Activated CD4-positive, alpha-beta T cell treated with anti-CD3 and anti-CD28 coated beads, Interleukin-2, amount 10 ng/mL, durations not matched to agents 24 days and 14 days (primary cell): Measurements from ENCODE around the gene TSPO. TPM values are rescaled to one million over a fixed set of nuclear protein-coding genes. Genes with fewer than 3 reads are reported as not detected.
"Not testable (repeated sequence)": the region's sequence is repeated elsewhere in the genome, so short reads cannot be mapped to it uniquely, and the experiment has no call there.

Experiments used
- DNase-seq: peaks from one replicate; pipeline ENCODE4 v3.0.0; 2022
- H3K27ac Mint-ChIP-seq: one replicate; pipeline ENCODE4 v1.8.0; 2022; ENCODE audit warnings: mild to moderate bottlenecking, mixed read lengths
- H3K27me3 Mint-ChIP-seq: one replicate; pipeline ENCODE4 v1.8.0; 2022; ENCODE audit warnings: mixed read lengths
- H3K36me3 Mint-ChIP-seq: one replicate; pipeline ENCODE4 v1.8.0; 2022; ENCODE audit warnings: low read depth, mild to moderate bottlenecking, mixed read lengths
- H3K4me1 Mint-ChIP-seq: one replicate; pipeline ENCODE4 v1.8.0; 2021; ENCODE audit warnings: mixed read lengths
- H3K4me3 Mint-ChIP-seq: one replicate; pipeline ENCODE4 v1.8.0; 2022; ENCODE audit warnings: mild to moderate bottlenecking, moderate library complexity, mixed read lengths
- H3K9me3 Mint-ChIP-seq: one replicate; pipeline ENCODE4 v1.8.0; 2021; ENCODE audit warnings: mixed read lengths
- intact Hi-C: fragments of 100-400 bp; cut with micrococcal nuclease; formaldehyde crosslinking; loops from one replicate; pipeline ENCODE4 v1.15.1; 2023
- total RNA-seq: library from RNA; stranded (reverse); gene quantifications from 2 replicates; pipeline ENCODE4 v1.2.3, GENCODE V29; 2022

TSPO gene
- total RNA-seq, 1 donor from 2014 or later, result 138 TPM

DNA sequence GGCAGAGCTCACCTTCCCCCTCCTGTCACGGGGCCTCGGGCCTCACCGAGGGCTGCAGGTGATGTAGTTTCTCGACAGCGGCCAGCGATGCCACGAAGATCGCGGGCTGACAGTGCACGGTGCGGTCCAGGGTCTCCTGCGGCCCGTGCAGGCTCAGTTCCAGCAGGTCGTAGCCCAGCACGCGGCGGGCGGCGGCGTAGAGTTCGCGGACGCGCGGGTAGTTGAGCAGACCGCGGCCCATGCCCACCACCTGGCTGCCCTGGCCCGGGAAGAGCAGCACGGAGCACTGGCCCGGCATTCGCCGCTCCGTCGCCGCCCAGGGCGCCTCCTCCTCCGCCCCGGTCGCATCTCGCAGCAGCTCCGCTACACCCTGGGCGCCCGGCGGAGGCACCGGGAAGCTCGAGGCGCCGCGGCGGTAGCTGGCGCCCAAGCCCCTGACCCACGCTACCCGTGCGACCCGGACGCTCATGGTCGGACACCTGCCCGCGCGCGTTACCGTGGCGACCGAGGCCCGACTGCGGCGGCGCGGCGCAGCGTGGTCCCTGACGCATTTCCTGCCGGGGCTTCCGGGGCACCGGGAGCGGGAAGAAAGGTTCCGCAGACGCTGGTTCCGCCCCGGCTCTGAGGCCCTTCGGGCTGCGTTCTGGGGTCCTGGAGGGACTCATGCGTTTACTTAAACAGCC, 8.3 kb upstream of the TSPO start, which contains the start of gene MCAT:
Gene MCAT, minus strand, starts transcription at position 519 of the 683 bp plus-strand sequence. Its CDS starts 50 bp downstream, at position 469.
- H3K27me3 Mint-ChIP-seq, result no peaks in the 10 kb centered on the region
- H3K9me3 Mint-ChIP-seq, result no peaks in the 10 kb centered on the region
- H3K4me3 Mint-ChIP-seq, result peak within 1 kb of the TSS; percentile 90
- peaks cover 21% of the 10 kb centered on the region for H3K36me3 Mint-ChIP-seq
- H3K27ac Mint-ChIP-seq, result peak within 1 kb of the TSS; percentile 95
- intact Hi-C loops, result loop anchor here (1.0 to 5.0 kb wide), 3 partner anchors 9 to 531 kb away; partner anchors contain the start of genes POLDIP3 and TTLL12
- DNase-seq, result peak; percentile 97
- H3K4me1 Mint-ChIP-seq, result peaks cover 24% of the 10 kb centered on the region

DNA sequence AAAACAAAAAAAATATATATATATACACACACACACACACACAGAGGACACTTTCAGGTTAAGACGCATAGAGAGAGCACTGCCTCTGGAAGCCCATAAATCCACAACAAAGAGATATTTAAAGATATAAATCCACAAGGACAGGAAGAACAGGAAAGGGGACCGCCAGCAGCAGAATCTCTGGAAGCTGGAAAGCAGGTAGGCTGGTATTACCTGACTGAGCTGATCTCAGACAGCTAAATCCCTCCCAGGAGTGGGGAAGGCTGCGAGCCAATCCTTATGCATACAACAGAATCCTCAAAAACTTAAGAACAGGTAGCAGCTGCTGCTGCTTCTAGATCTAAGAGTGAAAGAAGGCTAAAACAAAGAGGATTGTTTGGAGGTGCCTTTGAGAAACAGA, 6.4 kb upstream of the TSPO start:
- Mint-ChIP-seq H3K4me3 (no peak overlapping the region), H3K27ac (no peak overlapping the region), H3K27me3 (no peaks in the 10 kb centered on the region), H3K36me3 (peaks cover 12% of the 10 kb centered on the region), H3K4me1 (peaks cover 31% of the 10 kb centered on the region), H3K9me3 (no peaks in the 10 kb centered on the region)
- DNase-seq, result no peak
- intact Hi-C loops, result loop anchor here (5.0 kb wide), 1 partner anchor 533 kb away; the partner anchor contains the start of gene POLDIP3

GRCh38 chr22:43145371-43145770, 6.0 kb upstream of the TSPO start:
- peaks cover 31% of the 10 kb centered on the region for H3K4me1 Mint-ChIP-seq
- H3K27ac Mint-ChIP-seq, H3K9me3 Mint-ChIP-seq, DNase-seq, H3K4me3 Mint-ChIP-seq, H3K27me3 Mint-ChIP-seq, H3K36me3 Mint-ChIP-seq, intact Hi-C loops: not testable (repeated sequence)

- peaks cover 33% of the 10 kb centered on the region for H3K4me1 Mint-ChIP-seq
- H3K27me3 Mint-ChIP-seq, H3K36me3 Mint-ChIP-seq, intact Hi-C loops, H3K4me3 Mint-ChIP-seq, H3K27ac Mint-ChIP-seq, H3K9me3 Mint-ChIP-seq, DNase-seq: not testable (repeated sequence)
These were observed 5.0 kb upstream of the TSPO start for GRCh38 chr22:43146332-43146731.

DNA sequence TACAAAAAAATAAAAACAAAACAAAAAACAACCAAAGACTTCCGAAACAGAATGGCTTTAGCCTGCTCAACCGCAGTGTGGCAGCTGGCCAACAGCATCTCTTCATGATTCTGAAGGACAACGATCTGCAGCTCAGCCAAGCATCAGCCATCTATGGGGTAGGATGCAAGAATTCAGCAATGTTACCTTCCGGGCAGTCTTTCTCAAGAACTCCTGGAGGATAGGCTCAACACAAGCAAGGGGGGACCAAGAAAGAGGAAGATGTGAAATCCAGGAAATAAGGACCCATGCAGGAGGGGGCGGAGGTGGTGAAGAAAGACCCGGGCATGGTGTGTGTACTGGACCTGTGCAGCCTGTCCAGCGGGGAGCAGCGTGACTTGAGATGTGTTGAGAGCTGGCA, 3.5 kb upstream of the TSPO start:
- Mint-ChIP-seq H3K27me3 (no peaks in the 10 kb centered on the region), H3K27ac (peak overlapping the region; percentile 61), H3K4me3 (peak overlapping the region; percentile 72), H3K9me3 (no peaks in the 10 kb centered on the region), H3K36me3 (peaks cover 3% of the 10 kb centered on the region), H3K4me1 (peaks cover 29% of the 10 kb centered on the region)
- intact Hi-C loops, result no loop called here
- no peak for DNase-seq

DNA sequence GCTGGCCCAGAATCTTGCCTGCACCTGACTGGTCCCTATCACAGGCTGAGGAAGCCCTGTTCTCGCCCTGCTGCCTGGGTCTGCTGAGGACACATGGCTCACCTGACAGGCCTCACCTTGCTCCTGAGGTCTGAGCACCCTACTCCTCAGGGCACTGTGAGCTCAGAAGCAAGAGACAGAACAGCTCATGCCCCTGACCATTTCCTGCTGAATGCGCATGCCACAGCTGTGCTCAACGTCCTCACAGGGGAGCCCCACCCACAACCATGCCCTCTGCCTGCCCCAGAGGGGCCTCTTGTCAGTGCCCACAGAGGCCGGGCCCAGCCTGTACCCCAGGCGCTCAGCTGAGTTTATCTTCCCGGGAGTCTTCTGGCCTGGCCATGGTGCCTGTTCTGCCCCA, 2.8 kb upstream of the TSPO start:
- H3K4me3 Mint-ChIP-seq, result peak overlapping the region; percentile 58
- peak overlapping the region; percentile 56 for H3K27ac Mint-ChIP-seq
- peaks cover 4% of the 10 kb centered on the region for H3K36me3 Mint-ChIP-seq
- H3K9me3 Mint-ChIP-seq, result no peaks in the 10 kb centered on the region
- H3K4me1 Mint-ChIP-seq, result peaks cover 29% of the 10 kb centered on the region
- no peaks in the 10 kb centered on the region for H3K27me3 Mint-ChIP-seq
- intact Hi-C loops, result no loop called here
- peak; percentile 67 for DNase-seq

GRCh38 chr22:43150731-43151206, 590 bp upstream of the TSPO start:
- Mint-ChIP-seq H3K9me3 (no peaks in the 10 kb centered on the region), H3K36me3 (peaks cover 4% of the 10 kb centered on the region), H3K27ac (peak overlapping the region; percentile 90), H3K4me3 (peak overlapping the region; percentile 97), H3K27me3 (no peaks in the 10 kb centered on the region), H3K4me1 (peaks cover 28% of the 10 kb centered on the region)
- no peak for DNase-seq
- intact Hi-C loops, result loop anchor here (2.0 kb wide), 1 partner anchor 36 kb away; the partner anchor contains the start of gene TTLL12

DNA sequence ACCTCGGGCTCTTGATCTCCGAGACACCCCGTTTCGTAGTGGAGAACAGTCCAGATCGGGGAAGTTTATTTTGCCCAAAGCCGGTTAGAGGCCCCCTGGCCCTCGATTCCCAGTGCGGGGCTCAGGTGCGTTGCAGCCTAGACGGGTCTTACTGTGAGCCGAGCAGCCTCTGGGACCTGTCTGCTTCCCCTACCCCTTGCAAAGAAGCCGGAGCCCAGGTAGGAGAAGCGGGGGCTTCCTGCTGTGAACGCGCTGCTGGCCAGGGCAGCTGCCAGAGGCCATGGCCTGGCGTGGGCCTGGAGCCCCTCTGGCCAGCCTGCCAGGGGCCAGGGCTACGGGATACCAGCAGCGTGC, 621 bp downstream of the TSPO start:
- no peak for DNase-seq
- intact Hi-C loops, result loop anchor here (1.0 kb wide), 1 partner anchor 9 kb away; the partner anchor contains the start of gene MCAT
- H3K4me3 Mint-ChIP-seq, result peak overlapping the region; percentile 97
- H3K4me1 Mint-ChIP-seq, result peaks cover 30% of the 10 kb centered on the region
- peak overlapping the region; percentile 78 for H3K27ac Mint-ChIP-seq
- peaks cover 4% of the 10 kb centered on the region for H3K36me3 Mint-ChIP-seq
- no peaks in the 10 kb centered on the region for H3K27me3 Mint-ChIP-seq
- no peaks in the 10 kb centered on the region for H3K9me3 Mint-ChIP-seq

GRCh38 chr22:43152357-43153071, 1.2 kb downstream of the TSPO start:
- H3K4me1 Mint-ChIP-seq, result peaks cover 26% of the 10 kb centered on the region
- peak; percentile 87 for DNase-seq
- peak overlapping the region; percentile 97 for H3K4me3 Mint-ChIP-seq
- intact Hi-C loops, result loop anchor here (1.0 kb wide), 1 partner anchor 9 kb away; the partner anchor contains the start of gene MCAT
- no peaks in the 10 kb centered on the region for H3K27me3 Mint-ChIP-seq
- no peaks in the 10 kb centered on the region for H3K9me3 Mint-ChIP-seq
- peaks cover 4% of the 10 kb centered on the region for H3K36me3 Mint-ChIP-seq
- H3K27ac Mint-ChIP-seq, result peak overlapping the region; percentile 78

DNA sequence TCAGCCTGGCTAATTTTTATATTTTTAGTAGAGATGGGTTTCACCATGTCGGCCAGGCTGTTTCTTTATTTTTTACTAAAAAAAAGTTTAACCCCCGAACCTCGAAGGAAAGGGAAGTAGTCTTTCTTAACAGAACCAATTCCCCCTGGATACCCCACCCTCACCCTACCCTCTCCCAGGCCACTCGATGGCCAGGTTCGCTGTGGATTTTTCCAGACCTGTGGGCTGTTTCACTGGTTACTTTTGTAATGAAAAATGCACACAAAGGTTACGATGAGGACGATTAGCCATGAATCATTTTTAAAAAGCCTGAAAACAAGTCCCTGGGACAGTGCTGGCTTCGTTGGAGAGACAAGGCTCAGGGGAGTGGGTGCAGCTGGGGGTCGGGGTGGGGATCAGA, 2.5 kb downstream of the TSPO start:
- Mint-ChIP-seq H3K4me3 (no peak overlapping the region), H3K4me1 (peaks cover 14% of the 10 kb centered on the region), H3K27ac (no peak overlapping the region), H3K9me3 (no peaks in the 10 kb centered on the region), H3K27me3 (no peaks in the 10 kb centered on the region), H3K36me3 (peaks cover 4% of the 10 kb centered on the region)
- DNase-seq, result no peak
- intact Hi-C loops, result no loop called here

DNA sequence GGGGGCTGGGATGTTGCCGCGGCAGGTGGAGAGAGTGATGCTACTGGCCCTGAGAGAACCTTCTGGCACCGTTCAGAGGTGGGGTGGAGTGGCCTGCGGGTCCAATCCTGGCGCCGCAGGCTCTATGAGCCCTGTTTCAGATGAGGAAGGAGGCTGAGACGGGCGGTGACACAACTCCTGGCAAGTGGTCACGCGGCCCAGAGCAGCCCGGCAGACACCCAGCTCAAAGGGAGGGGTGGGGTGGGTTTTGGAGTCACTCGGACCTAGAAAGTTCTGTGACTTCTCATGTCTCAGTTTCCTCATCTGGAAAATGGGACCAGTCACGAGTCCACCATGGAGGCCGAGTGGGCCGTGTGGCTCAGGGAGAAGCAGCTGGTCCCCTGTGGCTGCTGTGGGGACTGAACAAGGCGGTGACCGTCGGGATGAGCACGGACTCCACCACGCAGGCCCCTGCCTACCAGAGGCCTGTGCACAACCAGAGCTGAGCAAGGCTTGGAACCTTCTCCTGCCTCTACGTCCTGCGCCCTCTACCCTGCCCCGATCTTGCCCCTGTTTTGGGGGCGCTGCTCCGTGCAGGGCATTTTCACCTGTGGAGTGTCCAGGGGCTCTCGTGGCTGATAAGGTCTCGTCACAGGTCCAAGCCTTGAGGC, 3.7 kb downstream of the TSPO start:
- Mint-ChIP-seq H3K27ac (no peak overlapping the region), H3K4me3 (no peak overlapping the region), H3K36me3 (peaks cover 4% of the 10 kb centered on the region), H3K9me3 (no peaks in the 10 kb centered on the region), H3K27me3 (no peaks in the 10 kb centered on the region), H3K4me1 (peaks cover 13% of the 10 kb centered on the region)
- intact Hi-C loops, result no loop called here
- DNase-seq, result no peak

DNA sequence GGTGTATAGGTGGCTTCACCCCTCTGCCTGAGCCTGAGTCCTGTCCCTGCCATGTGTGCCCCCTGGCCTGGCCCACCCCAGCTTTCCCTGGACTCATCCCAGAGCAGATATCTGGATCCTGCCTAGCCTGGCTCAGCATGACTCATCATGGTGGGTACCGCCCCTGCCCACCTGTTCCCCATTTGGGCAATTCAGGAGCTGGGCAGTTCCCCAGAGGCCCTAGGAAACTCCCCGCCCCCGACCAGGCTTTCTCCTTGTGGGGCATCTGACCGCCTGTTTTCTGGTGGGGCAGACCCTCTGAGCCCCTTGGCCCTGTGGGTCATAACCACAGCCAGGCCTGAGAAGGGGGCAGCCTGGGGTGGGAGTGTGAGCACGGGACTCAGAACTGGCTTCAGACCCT, 4.4 kb downstream of the TSPO start:
- Mint-ChIP-seq H3K27ac (no peak overlapping the region), H3K4me3 (no peak overlapping the region), H3K36me3 (peaks cover 4% of the 10 kb centered on the region), H3K9me3 (no peaks in the 10 kb centered on the region), H3K4me1 (peaks cover 12% of the 10 kb centered on the region), H3K27me3 (no peaks in the 10 kb centered on the region)
- DNase-seq, result no peak
- intact Hi-C loops, result no loop called here

DNA sequence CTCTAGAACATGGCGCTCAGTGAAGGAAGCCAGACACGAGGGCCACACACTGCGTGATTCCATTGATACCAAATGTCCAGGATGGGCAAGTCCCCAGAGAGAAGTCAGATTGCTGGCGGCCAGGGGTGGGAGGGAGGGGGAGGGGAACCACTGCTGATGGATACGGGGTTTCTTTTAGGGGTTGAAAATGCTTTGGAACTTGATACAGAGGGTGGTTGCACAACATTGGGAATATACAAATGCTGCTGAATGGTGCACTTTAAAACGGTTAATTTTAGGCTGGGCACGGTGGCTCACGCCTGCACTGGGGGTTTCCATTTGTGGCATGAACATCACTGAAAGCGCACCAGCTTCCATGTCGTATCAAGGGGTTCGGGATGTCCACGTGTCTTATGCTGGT, 5.1 kb downstream of the TSPO start:
- H3K4me1 Mint-ChIP-seq, result peaks cover 9% of the 10 kb centered on the region
- no peaks in the 10 kb centered on the region for H3K9me3 Mint-ChIP-seq
- H3K27ac Mint-ChIP-seq, result no peak overlapping the region
- peaks cover 2% of the 10 kb centered on the region for H3K36me3 Mint-ChIP-seq
- DNase-seq, result no peak
- H3K4me3 Mint-ChIP-seq, result no peak overlapping the region
- intact Hi-C loops, result no loop called here
- H3K27me3 Mint-ChIP-seq, result no peaks in the 10 kb centered on the region
